Raji (cell line): ENCODE measurements around the gene EIF4G1.
A peak's percentile ranks its signal among the peaks of the same experiment; 100 is the strongest.

Experiments
- POLR2A ChIP-seq: IDR thresholded peaks from 2 replicates; pipeline ENCODE4 v1.6.1; 2011; ENCODE audit warnings: low read depth, low read length, control low read depth; ENCODE audit not compliant: insufficient read depth

Gene EIF4G1, protein sequence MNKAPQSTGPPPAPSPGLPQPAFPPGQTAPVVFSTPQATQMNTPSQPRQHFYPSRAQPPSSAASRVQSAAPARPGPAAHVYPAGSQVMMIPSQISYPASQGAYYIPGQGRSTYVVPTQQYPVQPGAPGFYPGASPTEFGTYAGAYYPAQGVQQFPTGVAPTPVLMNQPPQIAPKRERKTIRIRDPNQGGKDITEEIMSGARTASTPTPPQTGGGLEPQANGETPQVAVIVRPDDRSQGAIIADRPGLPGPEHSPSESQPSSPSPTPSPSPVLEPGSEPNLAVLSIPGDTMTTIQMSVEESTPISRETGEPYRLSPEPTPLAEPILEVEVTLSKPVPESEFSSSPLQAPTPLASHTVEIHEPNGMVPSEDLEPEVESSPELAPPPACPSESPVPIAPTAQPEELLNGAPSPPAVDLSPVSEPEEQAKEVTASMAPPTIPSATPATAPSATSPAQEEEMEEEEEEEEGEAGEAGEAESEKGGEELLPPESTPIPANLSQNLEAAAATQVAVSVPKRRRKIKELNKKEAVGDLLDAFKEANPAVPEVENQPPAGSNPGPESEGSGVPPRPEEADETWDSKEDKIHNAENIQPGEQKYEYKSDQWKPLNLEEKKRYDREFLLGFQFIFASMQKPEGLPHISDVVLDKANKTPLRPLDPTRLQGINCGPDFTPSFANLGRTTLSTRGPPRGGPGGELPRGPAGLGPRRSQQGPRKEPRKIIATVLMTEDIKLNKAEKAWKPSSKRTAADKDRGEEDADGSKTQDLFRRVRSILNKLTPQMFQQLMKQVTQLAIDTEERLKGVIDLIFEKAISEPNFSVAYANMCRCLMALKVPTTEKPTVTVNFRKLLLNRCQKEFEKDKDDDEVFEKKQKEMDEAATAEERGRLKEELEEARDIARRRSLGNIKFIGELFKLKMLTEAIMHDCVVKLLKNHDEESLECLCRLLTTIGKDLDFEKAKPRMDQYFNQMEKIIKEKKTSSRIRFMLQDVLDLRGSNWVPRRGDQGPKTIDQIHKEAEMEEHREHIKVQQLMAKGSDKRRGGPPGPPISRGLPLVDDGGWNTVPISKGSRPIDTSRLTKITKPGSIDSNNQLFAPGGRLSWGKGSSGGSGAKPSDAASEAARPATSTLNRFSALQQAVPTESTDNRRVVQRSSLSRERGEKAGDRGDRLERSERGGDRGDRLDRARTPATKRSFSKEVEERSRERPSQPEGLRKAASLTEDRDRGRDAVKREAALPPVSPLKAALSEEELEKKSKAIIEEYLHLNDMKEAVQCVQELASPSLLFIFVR (N-terminal part only)

GRCh38 chr3:184314363-184314699, at the start of gene EIF4G1:
Gene EIF4G1, plus strand, starts transcription at chr3:184314606. Its CDS starts 1,191 bp downstream, at chr3:184315797.
- TF ChIP-seq POLR2A = peak; percentile 83

DNA sequence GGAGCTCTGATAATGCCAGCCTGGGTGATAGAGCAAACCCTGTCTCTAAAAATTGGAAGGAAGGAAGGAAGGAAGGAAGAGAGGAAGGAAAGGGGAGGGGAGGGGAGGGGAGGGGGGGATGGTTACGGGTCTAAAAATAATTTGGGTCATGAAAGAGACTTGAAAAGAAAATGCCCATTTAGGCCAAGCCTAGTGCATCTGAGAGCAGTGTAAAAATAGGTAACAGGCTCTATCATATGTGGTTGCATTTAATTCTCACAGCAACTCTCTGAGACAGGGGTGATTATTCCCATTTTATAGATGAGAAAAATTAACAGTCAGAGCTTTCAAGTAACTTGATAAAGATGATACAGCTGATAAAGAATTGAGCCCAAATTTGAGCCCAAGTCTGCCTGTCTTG, 42.1 kb upstream of the EIF4G1 start:
- no peak for TF ChIP-seq POLR2A

GRCh38 chr3:184275381-184275701, 39.1 kb upstream of the EIF4G1 start:
- no peak for TF ChIP-seq POLR2A

GRCh38 chr3:184275961-184276910, 38.2 kb upstream of the EIF4G1 start, which contains the start of gene ECE2:
Gene ECE2, plus strand, starts transcription at chr3:184276022. Its CDS starts 132 bp downstream, at chr3:184276154.
- TF ChIP-seq POLR2A = no peak

GRCh38 chr3:184277366-184277765, 37.0 kb upstream of the EIF4G1 start:
- no peak for TF ChIP-seq POLR2A

GRCh38 chr3:184282941-184283340, 31.5 kb upstream of the EIF4G1 start:
- TF ChIP-seq POLR2A = no peak

- TF ChIP-seq POLR2A = no peak
Observed at GRCh38 chr3:184283681-184284080, 30.7 kb upstream of the EIF4G1 start.

- TF ChIP-seq POLR2A = no peak
Observed at GRCh38 chr3:184284696-184285095, 29.7 kb upstream of the EIF4G1 start.

- no peak for TF ChIP-seq POLR2A
Observed at GRCh38 chr3:184289426-184289938, 24.9 kb upstream of the EIF4G1 start.

GRCh38 chr3:184290331-184290730, 24.1 kb upstream of the EIF4G1 start:
- TF ChIP-seq POLR2A = no peak

DNA sequence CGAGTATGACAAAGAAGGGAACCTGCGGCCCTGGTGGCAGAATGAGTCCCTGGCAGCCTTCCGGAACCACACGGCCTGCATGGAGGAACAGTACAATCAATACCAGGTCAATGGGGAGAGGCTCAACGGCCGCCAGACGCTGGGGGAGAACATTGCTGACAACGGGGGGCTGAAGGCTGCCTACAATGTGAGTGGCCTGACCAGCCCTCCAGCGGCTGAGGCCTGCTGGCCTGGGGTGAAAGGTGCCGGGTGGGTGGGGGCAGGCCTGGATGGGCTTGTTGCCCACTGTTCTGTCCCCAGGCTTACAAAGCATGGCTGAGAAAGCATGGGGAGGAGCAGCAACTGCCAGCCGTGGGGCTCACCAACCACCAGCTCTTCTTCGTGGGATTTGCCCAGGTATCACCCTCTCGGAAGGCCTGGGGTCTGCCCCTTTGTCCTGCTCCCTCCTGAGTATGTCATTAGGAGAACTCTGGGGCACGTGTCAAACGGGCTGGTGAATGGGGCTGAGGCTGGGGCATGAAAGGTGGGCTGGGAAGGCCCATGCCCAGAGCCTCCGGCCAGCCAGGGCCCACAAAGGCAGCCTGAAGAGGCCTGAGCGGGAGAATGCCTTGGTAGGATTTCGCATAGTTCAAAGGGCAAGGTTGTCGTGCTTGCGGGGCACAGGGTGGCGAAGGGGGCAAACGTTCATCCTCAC, 23.2 kb upstream of the EIF4G1 start:
- no peak for TF ChIP-seq POLR2A

- TF ChIP-seq POLR2A = no peak
Observed at GRCh38 chr3:184291738-184292445, 22.5 kb upstream of the EIF4G1 start.

GRCh38 chr3:184295771-184296170, 18.6 kb upstream of the EIF4G1 start:
- no peak for TF ChIP-seq POLR2A

DNA sequence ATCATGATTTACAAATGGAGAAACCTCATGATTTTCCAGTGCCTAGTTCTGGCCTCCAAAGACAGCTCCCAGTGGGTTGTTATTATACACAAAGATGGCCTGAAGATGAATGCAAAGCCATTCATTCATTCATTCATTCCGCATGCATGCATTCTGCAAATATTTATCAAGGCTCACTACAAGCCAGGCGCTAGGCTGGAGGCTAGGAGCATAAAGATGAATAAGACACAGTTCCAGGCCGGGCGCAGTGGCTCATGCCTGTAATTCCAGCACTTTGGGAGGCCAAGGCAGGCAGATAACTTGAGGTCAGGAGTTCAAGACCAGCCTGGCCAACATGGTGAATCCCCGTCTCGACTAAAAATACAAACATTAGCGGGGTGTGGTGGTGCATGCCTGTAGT, 17.8 kb upstream of the EIF4G1 start:
- no peak for TF ChIP-seq POLR2A
